SW480 (cell line): ENCODE measurements around the gene CFAP161.

ENCODE experiments used
- DNase-seq: peaks from one replicate; pipeline ENCODE4 v3.0.0-alpha.2; 2016; ENCODE audit warnings: low spot score

CFAP161 gene, protein sequence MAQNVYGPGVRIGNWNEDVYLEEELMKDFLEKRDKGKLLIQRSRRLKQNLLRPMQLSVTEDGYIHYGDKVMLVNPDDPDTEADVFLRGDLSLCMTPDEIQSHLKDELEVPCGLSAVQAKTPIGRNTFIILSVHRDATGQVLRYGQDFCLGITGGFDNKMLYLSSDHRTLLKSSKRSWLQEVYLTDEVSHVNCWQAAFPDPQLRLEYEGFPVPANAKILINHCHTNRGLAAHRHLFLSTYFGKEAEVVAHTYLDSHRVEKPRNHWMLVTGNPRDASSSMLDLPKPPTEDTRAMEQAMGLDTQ

GRCh38 chr15:81133782-81134461, at the start of gene CFAP161:
Gene CFAP161 (plus strand): TSS chr15:81134270. CDS start chr15:81134330, 60 bp downstream.
- no peak for DNase-seq

GRCh38 chr15:81084716-81085115, 49.4 kb upstream of the CFAP161 start:
- DNase-seq, result no peak

DNA sequence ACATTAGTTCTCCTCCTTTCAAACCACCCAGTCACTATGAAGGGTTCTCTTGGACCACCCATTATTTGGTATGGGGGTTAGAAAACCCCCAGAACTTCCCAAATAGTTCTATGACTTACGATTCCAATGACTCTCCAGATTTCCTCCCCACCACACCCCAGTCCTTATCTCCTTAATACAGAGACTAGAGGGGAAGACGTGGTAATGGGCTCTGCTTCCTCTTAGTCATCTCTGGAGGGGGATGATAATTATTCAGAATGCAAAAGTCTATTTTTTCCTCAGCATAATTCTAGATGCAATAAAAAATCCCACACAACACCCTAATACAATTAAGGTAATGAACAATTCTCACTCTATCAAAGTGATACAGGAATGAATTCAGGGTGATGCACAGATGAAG, 48.9 kb upstream of the CFAP161 start:
- DNase-seq, result no peak

DNA sequence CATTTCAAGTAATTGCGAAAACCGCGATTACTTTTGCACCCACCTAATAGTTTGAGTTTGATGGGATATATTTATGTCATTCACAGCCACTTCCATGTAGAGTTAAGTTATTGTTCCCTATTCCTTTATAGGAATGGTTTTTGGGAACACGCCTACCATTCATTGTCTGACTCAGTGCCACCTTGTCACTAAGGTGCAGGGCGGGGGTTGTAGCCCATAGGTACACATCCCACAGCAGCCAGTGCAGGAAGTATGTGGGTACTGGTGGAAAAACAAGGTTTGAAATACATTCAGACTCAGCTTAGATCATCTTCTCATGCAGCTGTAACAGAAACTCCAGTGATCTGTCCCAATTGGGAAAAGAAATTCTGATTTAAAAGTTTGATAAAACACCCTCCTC, 48.2 kb upstream of the CFAP161 start:
- no peak for DNase-seq

DNA sequence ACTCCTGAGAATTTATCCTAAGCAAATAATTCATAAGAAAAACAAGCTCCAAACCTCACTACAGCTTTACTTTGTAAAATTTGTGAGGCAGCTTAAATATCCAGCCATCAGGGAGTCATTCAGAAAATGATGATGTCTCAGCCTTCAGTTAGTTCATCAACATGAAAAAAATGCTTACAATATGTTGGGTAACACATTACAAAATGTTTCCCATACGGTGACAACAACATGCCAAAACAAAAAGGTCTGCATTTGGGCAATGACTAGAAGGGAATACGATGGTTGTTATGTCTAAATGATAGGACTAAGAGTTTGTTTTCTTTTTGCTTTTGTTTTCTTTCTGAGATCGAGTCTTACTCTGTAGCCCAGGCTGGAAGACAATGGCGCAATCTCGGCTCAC, 47.0 kb upstream of the CFAP161 start:
- no peak for DNase-seq

GRCh38 chr15:81087694-81088093, 46.4 kb upstream of the CFAP161 start:
- no peak for DNase-seq

DNA sequence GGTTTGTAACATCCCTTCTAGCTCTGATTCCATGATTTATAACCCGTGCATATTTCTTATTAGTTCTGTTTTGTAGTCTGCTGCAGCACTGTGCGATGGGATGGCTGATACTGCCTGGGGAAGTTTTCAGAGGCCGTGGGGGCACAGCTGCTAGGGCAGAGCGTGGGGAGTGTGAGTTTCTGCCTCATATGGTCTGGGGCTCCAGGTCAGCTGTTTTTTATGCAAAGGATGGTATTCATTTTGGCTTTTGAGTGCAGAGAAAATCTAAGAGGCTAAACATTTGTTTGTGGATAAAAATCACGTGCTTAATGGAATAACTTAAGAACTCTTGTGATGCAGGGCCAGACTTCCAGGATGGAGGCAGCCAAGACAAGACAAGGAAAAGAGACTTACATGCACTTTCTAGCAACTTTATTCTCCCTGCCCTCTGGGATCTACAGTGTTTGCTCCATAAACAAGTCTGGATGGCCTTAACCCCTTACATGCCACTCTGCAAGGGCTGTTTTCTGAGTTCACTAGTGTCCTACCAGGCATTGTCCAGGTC, 45.5 kb upstream of the CFAP161 start:
- DNase-seq, result no peak

DNA sequence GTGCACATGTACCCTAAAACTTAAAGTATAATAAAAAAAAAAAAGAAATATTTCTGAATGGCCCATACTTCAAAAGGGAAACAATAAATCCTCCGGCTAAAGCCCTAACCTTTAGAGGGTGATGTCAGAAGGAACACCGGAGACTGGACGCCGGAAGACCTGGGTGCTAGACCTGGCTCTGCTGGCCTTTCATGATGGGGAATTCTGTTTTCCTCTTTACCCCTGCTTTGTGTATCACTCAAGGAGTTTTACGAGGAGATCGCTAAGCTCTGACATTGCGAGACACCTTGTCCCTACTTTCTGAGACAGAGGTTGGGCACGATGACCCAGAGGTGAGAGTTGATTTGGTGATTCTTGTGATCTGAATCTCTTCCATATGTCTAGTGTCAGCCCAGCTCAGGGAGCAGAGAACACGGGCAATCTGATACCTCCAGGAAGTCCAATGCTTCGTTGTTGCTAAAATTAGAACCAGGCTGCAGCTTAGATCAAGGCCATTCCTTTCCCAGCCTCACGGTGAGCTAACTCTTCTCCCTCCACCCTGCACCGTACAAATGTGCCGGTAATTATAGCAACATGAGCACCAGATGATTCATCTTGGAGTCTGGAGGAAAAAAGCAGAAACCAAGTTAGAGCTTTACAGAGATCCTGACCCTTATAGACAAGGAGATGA, 42.0 kb upstream of the CFAP161 start:
- peak; percentile 61 for DNase-seq

- DNase-seq, result no peak
These were observed 41.5 kb upstream of the CFAP161 start for GRCh38 chr15:81092559-81092902.

GRCh38 chr15:81093961-81094360, 40.1 kb upstream of the CFAP161 start:
- DNase-seq, result no peak

DNA sequence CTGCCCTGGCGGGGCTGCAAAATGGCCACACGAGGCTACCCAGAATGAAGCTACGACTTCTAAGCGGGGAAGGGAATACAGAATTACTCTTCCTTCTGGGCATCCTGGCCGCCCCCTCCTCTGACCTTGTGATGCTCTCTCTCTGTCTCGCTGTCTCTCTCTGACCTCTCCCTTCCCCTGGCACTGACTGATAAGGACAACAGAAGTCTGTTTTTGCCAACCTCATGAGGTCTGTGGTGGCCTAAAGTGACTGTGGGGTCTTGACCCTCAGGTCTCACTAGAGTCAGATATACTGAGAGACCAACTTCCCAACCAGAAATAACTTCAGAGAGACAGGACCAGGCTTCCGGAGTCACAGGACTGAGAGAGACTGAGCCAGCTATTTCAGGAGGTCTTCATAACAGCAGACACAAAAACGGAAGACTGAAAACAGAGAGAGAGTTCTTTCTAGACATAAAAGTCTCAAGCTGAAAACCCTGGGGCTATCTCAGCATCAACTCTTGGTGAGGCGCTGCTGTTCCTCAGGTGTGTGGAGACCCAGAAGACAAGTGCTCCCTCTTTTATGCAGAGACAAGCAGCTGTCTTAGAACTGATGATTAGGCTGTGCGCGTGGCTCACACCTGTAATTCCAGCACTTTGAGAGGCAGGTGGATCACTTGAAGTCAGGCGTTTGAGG, 38.2 kb upstream of the CFAP161 start:
- no peak for DNase-seq

DNA sequence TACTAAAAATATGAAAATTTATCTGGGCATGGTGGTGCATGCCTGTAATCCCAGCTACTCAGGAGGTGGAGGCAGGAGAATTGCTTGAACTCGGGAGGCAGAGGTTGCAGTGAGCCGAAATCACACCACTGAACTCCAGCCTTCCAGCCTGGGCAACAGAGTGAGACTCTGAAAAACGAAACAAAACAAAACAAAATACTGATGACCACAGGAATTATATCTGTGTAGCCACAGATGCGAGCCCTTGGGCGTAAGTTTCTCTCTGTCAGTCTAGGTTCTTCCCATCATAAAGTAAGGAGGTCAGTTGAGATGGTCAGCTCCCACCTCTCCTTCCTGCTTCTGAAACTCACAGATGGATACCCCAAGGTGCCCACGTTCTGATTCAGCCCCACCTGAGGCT, 37.7 kb upstream of the CFAP161 start:
- DNase-seq, result no peak

GRCh38 chr15:81097116-81097889, 36.8 kb upstream of the CFAP161 start:
- DNase-seq, result no peak

GRCh38 chr15:81097890-81098280, 36.2 kb upstream of the CFAP161 start:
- no peak for DNase-seq

GRCh38 chr15:81098349-81098748, 35.7 kb upstream of the CFAP161 start:
- no peak for DNase-seq

- no peak for DNase-seq
These were observed 35.0 kb upstream of the CFAP161 start for GRCh38 chr15:81098861-81099651.

GRCh38 chr15:81101894-81102815, 31.9 kb upstream of the CFAP161 start:
- no peak for DNase-seq

DNA sequence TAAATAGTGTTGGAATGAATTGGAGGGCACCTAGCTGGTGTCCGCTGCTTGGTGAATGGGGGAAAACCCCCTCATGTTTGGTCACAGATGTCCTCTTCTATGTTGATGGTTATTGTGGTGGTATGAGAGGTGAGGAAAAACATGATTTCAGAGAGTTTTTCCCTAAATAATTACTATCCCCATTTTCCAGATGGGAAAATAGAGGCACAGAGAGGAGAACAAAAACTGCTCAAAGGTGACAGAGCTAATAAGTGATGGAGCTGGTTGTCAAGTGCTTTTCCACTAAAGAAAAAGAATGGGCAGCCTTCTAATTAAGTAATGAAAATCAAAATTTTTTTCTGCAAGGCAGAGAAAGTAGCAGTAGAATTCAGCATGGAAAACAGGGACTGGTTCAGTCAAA, 30.2 kb upstream of the CFAP161 start:
- DNase-seq, result no peak

- no peak for DNase-seq
These were observed 28.5 kb upstream of the CFAP161 start for GRCh38 chr15:81105545-81105944.

DNA sequence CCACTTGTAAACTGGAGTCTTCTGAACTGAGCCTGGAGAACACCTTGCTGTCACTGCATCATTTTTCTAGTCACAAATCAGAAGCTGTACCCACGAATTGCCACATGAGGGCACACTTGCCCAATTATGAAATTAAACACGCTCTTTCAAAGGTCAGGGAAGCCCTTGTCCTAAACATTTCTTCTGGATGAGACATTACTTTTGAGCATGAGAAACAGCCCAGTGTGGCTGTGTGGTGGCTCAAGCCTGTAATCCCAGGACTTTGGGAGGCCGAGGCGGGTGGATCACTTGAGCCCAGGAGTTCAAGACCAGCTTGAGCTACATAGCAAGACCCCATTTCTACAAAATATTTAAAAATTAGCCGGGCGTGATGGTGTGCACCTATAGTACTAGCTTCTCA, 27.5 kb upstream of the CFAP161 start:
- peak; percentile 81 for DNase-seq
